Erythroblast (primary cell): ENCODE measurements around the gene HOXB5.

Experiments used
- GATA1 ChIP-seq: IDR thresholded peaks from 2 replicates; pipeline ENCODE4 v1.6.1; 2011; ENCODE audit warnings: low read depth, mild to moderate bottlenecking, control low read depth, low read length, moderate library complexity
- POLR2A ChIP-seq: IDR thresholded peaks from 2 replicates; pipeline ENCODE4 v1.6.1; 2011; ENCODE audit warnings: mild to moderate bottlenecking, low read length

GRCh38 chr17:48630009-48630924, 36.7 kb upstream of the HOXB5 start:
- TF ChIP-seq POLR2A (no peak), GATA1 (no peak)
